Measurements from ENCODE around the gene DLGAP4. TPM values are rescaled to one million over a fixed set of nuclear protein-coding genes. Genes with fewer than 3 reads are reported as not detected.

DLGAP4 gene
- polyA plus RNA-seq, 1 of the 3 experiments (the other 2 are of a cell fraction): 31.2 TPM

DNA sequence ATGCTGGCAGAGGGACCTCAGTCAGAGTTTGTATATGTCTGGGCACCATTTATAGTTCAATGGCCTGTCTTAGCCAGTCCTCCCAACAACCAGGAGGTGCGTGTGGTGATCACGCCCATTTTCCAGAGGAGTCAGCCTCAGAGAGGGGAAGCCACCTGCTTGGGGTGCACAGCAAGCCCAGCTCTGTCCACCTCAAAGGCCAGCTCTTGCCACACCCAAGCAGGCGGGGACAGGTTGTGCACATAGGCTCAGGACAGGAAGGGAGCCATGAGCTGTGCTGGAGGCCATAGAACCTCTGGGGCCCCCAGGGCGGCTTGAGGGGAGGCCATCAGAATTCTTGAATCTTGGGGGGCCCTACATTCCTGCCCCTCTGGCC is 61.2 kb downstream of the DLGAP4 start:
- no peak overlapping the region for H3K27ac ChIP-seq (ENCODE audit: low read depth in 2 of 2, low read length in 1 of 2)
- H2AFZ ChIP-seq (ENCODE audit: low read depth): no peak overlapping the region
- no peaks in the 10 kb centered on the region for H3K4me1 ChIP-seq (ENCODE audit: control insufficient read depth in 1 of 2, insufficient read depth in 2 of 2, low read depth in 1 of 2, low read length in 1 of 2)
- CTCF ChIA-PET: no interaction called here
- H4K20me1 ChIP-seq (ENCODE audit: insufficient read depth): no peaks in the 10 kb centered on the region
- H3K36me3 ChIP-seq (replicated peaks in 1 of 2; ENCODE audit: control insufficient read depth in 1 of 2, insufficient read depth in 2 of 2, low read length in 1 of 2): no peaks in the 10 kb centered on the region
- H3K79me2 ChIP-seq (ENCODE audit: insufficient read depth): no peaks in the 10 kb centered on the region
- WGBS (ENCODE audit: low lambda C conversion rate): 70% methylated on average over 3 of the region's 4 CpGs
- POLR2A ChIA-PET: no interaction called here
- no peaks in the 10 kb centered on the region for H3K9me3 ChIP-seq
- TF ChIP-seq, protein P1, sequence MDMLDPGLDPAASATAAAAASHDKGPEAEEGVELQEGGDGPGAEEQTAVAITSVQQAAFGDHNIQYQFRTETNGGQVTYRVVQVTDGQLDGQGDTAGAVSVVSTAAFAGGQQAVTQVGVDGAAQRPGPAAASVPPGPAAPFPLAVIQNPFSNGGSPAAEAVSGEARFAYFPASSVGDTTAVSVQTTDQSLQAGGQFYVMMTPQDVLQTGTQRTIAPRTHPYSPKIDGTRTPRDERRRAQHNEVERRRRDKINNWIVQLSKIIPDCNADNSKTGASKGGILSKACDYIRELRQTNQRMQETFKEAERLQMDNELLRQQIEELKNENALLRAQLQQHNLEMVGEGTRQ (IDR thresholded peaks at IDR 0.05; ENCODE audit: borderline replicate concordance, low read depth, low read length): no peak
- TF ChIP-seq FOXM1 (IDR thresholded peaks at IDR 0.05; ENCODE audit: low read depth) (no peak), GABPA (IDR thresholded peaks at IDR 0.05; ENCODE audit: low read depth) (no peak), MAX (IDR thresholded peaks at IDR 0.05; ENCODE audit: low read depth) (no peak)
- no peak overlapping the region for H3K9ac ChIP-seq
- H3K27me3 ChIP-seq (ENCODE audit: insufficient read depth): peaks cover 27% of the 10 kb centered on the region; the same call in 1 of the 2 replicates
- no peak overlapping the region for H3K4me2 ChIP-seq
- no peaks in the 10 kb centered on the region for H3F3A ChIP-seq (replicated peaks; ENCODE audit: insufficient read depth)
- no peaks in the 10 kb centered on the region for H3K9me2 ChIP-seq
- H3K4me3 ChIP-seq (ENCODE audit: low read depth in 2 of 2, low read length in 1 of 2): no peak overlapping the region
- no peak for DNase-seq

GRCh38 chr20:36367907-36368799 is 62.0 kb downstream of the DLGAP4 start:
- Histone ChIP-seq H3K9me2 (no peaks in the 10 kb centered on the region), H3K27me3 (ENCODE audit: insufficient read depth) (peaks cover 27% of the 10 kb centered on the region; the same call in 1 of the 2 replicates), H3K27ac (ENCODE audit: low read depth in 2 of 2, low read length in 1 of 2) (no peak overlapping the region), H3K36me3 (replicated peaks in 1 of 2; ENCODE audit: control insufficient read depth in 1 of 2, insufficient read depth in 2 of 2, low read length in 1 of 2) (no peaks in the 10 kb centered on the region), H3K79me2 (ENCODE audit: insufficient read depth) (no peaks in the 10 kb centered on the region), H3F3A (replicated peaks; ENCODE audit: insufficient read depth) (no peaks in the 10 kb centered on the region), H3K4me3 (ENCODE audit: low read depth in 2 of 2, low read length in 1 of 2) (no peak overlapping the region), H3K4me1 (ENCODE audit: control insufficient read depth in 1 of 2, insufficient read depth in 2 of 2, low read depth in 1 of 2, low read length in 1 of 2) (no peaks in the 10 kb centered on the region), H2AFZ (ENCODE audit: low read depth) (no peak overlapping the region), H3K4me2 (no peak overlapping the region), H4K20me1 (ENCODE audit: insufficient read depth) (no peaks in the 10 kb centered on the region), H3K9ac (no peak overlapping the region), H3K9me3 (no peaks in the 10 kb centered on the region)
- WGBS (ENCODE audit: low lambda C conversion rate): 63% methylated on average over 12 of the region's 12 CpGs
- TF ChIP-seq TCF12 (IDR thresholded peaks at IDR 0.05): no peak
- DNase-seq: no peak
- ChIA-PET POLR2A (no interaction called here), CTCF (no interaction called here)

- H3K27me3 ChIP-seq (ENCODE audit: insufficient read depth): peaks cover 23% of the 10 kb centered on the region; the same call in 1 of the 2 replicates
- H3K4me2 ChIP-seq: no peak overlapping the region
- H3K27ac ChIP-seq (ENCODE audit: low read depth in 2 of 2, low read length in 1 of 2): no peak overlapping the region
- 64% methylated on average over 13 of the region's 14 CpGs for WGBS (ENCODE audit: low lambda C conversion rate)
- no peak for TF ChIP-seq SIN3A (IDR thresholded peaks at IDR 0.05; ENCODE audit: borderline replicate concordance, low read depth, low read length)
- TF ChIP-seq GATA2 (CRISPR knock-in tag; IDR thresholded peaks at IDR 0.05): no peak
- TF ChIP-seq SMC3 (IDR thresholded peaks at IDR 0.05; ENCODE audit: low read depth, low read length): no peak
- TF ChIP-seq PBX3 (IDR thresholded peaks at IDR 0.05): no peak
- no peak for TF ChIP-seq RAD21 (IDR thresholded peaks at IDR 0.05; ENCODE audit: low read length)
- TF ChIP-seq EZH2phosphoT487 (IDR thresholded peaks at IDR 0.05; ENCODE audit: borderline replicate concordance, low read depth): no peak
- H3K36me3 ChIP-seq (replicated peaks in 1 of 2; ENCODE audit: control insufficient read depth in 1 of 2, insufficient read depth in 2 of 2, low read length in 1 of 2): no peaks in the 10 kb centered on the region
- no peaks in the 10 kb centered on the region for H3K9me3 ChIP-seq
- no peak overlapping the region for H3K9ac ChIP-seq
- H3K9me2 ChIP-seq: no peaks in the 10 kb centered on the region
- no peaks in the 10 kb centered on the region for H4K20me1 ChIP-seq (ENCODE audit: insufficient read depth)
- no peaks in the 10 kb centered on the region for H3K4me1 ChIP-seq (ENCODE audit: control insufficient read depth in 1 of 2, insufficient read depth in 2 of 2, low read depth in 1 of 2, low read length in 1 of 2)
- no peaks in the 10 kb centered on the region for H3F3A ChIP-seq (replicated peaks; ENCODE audit: insufficient read depth)
- H3K79me2 ChIP-seq (ENCODE audit: insufficient read depth): no peaks in the 10 kb centered on the region
- no peak overlapping the region for H3K4me3 ChIP-seq (ENCODE audit: low read depth in 2 of 2, low read length in 1 of 2)
- no peak for DNase-seq
- ChIA-PET POLR2A (no interaction called here), CTCF (no interaction called here)
- no peak overlapping the region for H2AFZ ChIP-seq (ENCODE audit: low read depth)
Measured at GRCh38 chr20:36368869-36369268, 62.7 kb downstream of the DLGAP4 start.

Data from SK-N-SH (cell line).